HepG2 (cell line): Measurements from ENCODE around the gene POU2F2. TPM values are rescaled to one million over a fixed set of nuclear protein-coding genes. Genes with fewer than 3 reads are reported as not detected.
A peak's percentile ranks its signal among the peaks of the same experiment; 100 is the strongest.

ENCODE experiments used
- GPN1 ChIP-seq: sonication (generic); formaldehyde crosslinking; IDR thresholded peaks from 2 replicates; pipeline ENCODE4 v1.5.1; 2020; ENCODE audit warnings: missing genetic modification reagents, borderline replicate concordance
- HNRNPLL ChIP-seq: fragments of 200-400 bp; formaldehyde crosslinking; IDR thresholded peaks from 2 replicates; pipeline ENCODE4 v1.6.1; 2017; ENCODE audit warnings: mild to moderate bottlenecking, low read depth, low read length; ENCODE audit not compliant: poor library complexity, severe bottlenecking
- KLF12 ChIP-seq: sonication (generic); formaldehyde crosslinking; IDR thresholded peaks from 2 replicates; pipeline ENCODE4 v1.4.0; 2020; ENCODE audit warnings: missing genetic modification reagents, borderline replicate concordance
- MEIS1 ChIP-seq: sonication (generic); formaldehyde crosslinking; IDR thresholded peaks from 2 replicates; pipeline ENCODE4 v1.9.0; 2021; ENCODE audit warnings: mild to moderate bottlenecking, missing genetic modification reagents, moderate library complexity, borderline replicate concordance
- POLR2AphosphoS2 ChIP-seq: IDR thresholded peaks from 2 replicates; pipeline ENCODE4 v1.6.1; 2011; ENCODE audit warnings: low read depth, low read length, improper control_type of control experiment
- PRDM15 ChIP-seq: sonication (generic); formaldehyde crosslinking; IDR thresholded peaks from 2 replicates; pipeline ENCODE4 v1.4.0; 2020; ENCODE audit warnings: missing genetic modification reagents
- PRPF4 ChIP-seq: fragments of 200-400 bp; formaldehyde crosslinking; IDR thresholded peaks from 2 replicates; pipeline ENCODE4 v1.6.1; 2016; ENCODE audit warnings: low read length, low read depth; ENCODE audit not compliant: poor library complexity, severe bottlenecking
- TAF15 ChIP-seq: fragments of 200-400 bp; formaldehyde crosslinking; IDR thresholded peaks from one replicate; pipeline ENCODE4 v1.6.1; 2018; ENCODE audit warnings: mild to moderate bottlenecking, low read depth, low read length; ENCODE audit not compliant: poor library complexity, severe bottlenecking
- THYN1 ChIP-seq: sonication (generic); formaldehyde crosslinking; IDR thresholded peaks from 2 replicates; pipeline ENCODE4 v1.8.1; 2023; ENCODE audit warnings: low read depth, mild to moderate bottlenecking, moderate library complexity, missing genetic modification reagents, borderline replicate concordance
- ZFP37 ChIP-seq: sonication (generic); formaldehyde crosslinking; IDR thresholded peaks from 2 replicates; pipeline ENCODE4 v1.4.0; 2020; ENCODE audit warnings: missing genetic modification reagents, borderline replicate concordance
- ZFX ChIP-seq: sonication (generic); formaldehyde crosslinking; IDR thresholded peaks from 2 replicates; pipeline ENCODE4 v1.4.0; 2020; ENCODE audit warnings: mild to moderate bottlenecking, low read depth, missing genetic modification reagents, moderate library complexity
- ZNF317 ChIP-seq: sonication (generic); formaldehyde crosslinking; IDR thresholded peaks from 2 replicates; pipeline ENCODE4 v1.5.0; 2020; ENCODE audit warnings: mild to moderate bottlenecking, missing genetic modification reagents
- ZNF337 ChIP-seq: sonication (generic); formaldehyde crosslinking; IDR thresholded peaks from 2 replicates; pipeline ENCODE4 v1.5.1; 2020; ENCODE audit warnings: missing genetic modification reagents, low read depth, mild to moderate bottlenecking, borderline replicate concordance
- ZNF609 ChIP-seq: sonication (generic); formaldehyde crosslinking; IDR thresholded peaks from 2 replicates; pipeline ENCODE4 v1.4.0; 2020; ENCODE audit warnings: mild to moderate bottlenecking, missing genetic modification reagents, borderline replicate concordance
- polyA plus RNA-seq, 8 experiments: library from polyadenylated mRNA; depleted of rRNA in 3 of 8; stranded (reverse) in 7 of 8; unstranded in 1 of 8; fragments of >200 nt; fragmentation: Illumina TruSeq in 4 of 8; extraction: Trizol in 4 of 8; gene quantifications; 2 replicates each; pipeline versions ENCODE4 v1.2.1 to v1.2.3, GENCODE V29; 2011 to 2016; ENCODE audit warnings: low read depth in 4 of 8, missing spikeins in 1 of 8, mixed read lengths in 1 of 8; ENCODE audit not compliant: insufficient read depth in 1 of 8
- total RNA-seq, 5 experiments: library from RNA; depleted of rRNA; stranded (reverse); fragments of >200 nt; fragmentation: Illumina TruSeq; extraction: Trizol; gene quantifications; 2 replicates each; pipeline ENCODE4 v1.2.3, GENCODE V29; 2016; ENCODE audit warnings: low read depth in 1 of 5
- TF ChIP-seq, protein P1 (sequence below): fragments of 450-650 bp; IDR thresholded peaks from 2 replicates; pipeline ENCODE4 v1.6.1; 2016
- TF ChIP-seq, protein P2 (sequence below): sonication (generic); formaldehyde crosslinking; IDR thresholded peaks from 2 replicates; pipeline ENCODE4 v1.8.1; 2023; ENCODE audit warnings: mild to moderate bottlenecking, missing genetic modification reagents
- TF ChIP-seq, protein P3 (sequence below): IDR thresholded peaks from 2 replicates; pipeline ENCODE4 v1.6.1; 2016; ENCODE audit warnings: mild to moderate bottlenecking, missing biosample characterization, missing genetic modification reagents

The POU2F2 gene
- total and polyA plus RNA-seq, 2 of the 13 experiments (the other 11 are each of a cell fraction or from before 2014, with no cell fraction given): 0.09 to 0.17 TPM

DNA sequence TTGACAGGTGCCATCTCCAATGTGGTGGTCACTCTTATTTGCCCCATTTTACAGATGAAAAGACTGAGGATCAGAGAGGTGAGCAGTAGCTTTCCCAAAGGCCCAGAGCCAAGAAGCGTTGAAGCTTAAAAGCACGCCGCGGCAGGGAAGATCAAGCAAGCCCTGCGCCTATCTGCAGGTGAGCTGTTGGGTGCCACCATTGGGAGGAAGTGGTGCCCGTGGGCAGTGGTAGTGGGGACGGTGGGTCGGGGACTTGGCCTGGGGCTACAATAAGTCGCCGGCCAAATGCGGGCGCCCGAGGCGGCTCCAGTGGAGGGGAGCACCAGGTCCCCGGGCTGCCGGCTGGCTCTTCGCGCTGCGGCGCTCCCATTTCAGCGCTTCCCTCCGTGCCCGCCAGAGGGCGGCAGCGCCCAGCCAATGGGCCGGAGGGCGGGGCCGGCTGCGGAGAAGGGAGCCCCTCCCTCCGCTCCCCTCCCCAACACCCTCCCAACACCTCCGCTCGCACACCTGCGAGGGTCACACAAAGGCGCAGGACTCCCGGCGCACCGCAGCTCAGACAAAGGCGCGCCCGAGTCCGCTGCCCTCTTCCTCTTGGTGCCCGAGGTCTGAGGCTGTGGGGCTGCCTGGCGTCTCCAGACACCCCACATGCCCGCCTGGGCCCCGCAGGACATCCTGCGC, 744 bp upstream of the POU2F2 start (continued):
- no peak for TF ChIP-seq ZFX (CRISPR knock-in tag)
- TF ChIP-seq PRPF4: no peak
- TF ChIP-seq MEIS1 (CRISPR knock-in tag): no peak
- no peak for TF ChIP-seq POLR2AphosphoS2
- TF ChIP-seq, protein P1, sequence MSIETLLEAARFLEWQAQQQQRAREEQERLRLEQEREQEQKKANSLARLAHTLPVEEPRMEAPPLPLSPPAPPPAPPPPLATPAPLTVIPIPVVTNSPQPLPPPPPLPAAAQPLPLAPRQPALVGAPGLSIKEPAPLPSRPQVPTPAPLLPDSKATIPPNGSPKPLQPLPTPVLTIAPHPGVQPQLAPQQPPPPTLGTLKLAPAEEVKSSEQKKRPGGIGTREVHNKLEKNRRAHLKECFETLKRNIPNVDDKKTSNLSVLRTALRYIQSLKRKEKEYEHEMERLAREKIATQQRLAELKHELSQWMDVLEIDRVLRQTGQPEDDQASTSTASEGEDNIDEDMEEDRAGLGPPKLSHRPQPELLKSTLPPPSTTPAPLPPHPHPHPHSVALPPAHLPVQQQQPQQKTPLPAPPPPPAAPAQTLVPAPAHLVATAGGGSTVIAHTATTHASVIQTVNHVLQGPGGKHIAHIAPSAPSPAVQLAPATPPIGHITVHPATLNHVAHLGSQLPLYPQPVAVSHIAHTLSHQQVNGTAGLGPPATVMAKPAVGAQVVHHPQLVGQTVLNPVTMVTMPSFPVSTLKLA: no peak
- no peak for TF ChIP-seq ZFP37
- no peak for TF ChIP-seq PRDM15 (CRISPR knock-in tag)
- TF ChIP-seq ZNF317 (CRISPR knock-in tag): no peak
- no peak for TF ChIP-seq ZNF337 (CRISPR knock-in tag)
- TF ChIP-seq, protein P2, sequence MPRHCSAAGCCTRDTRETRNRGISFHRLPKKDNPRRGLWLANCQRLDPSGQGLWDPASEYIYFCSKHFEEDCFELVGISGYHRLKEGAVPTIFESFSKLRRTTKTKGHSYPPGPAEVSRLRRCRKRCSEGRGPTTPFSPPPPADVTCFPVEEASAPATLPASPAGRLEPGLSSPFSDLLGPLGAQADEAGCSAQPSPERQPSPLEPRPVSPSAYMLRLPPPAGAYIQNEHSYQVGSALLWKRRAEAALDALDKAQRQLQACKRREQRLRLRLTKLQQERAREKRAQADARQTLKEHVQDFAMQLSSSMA (CRISPR knock-in tag): no peak
- TF ChIP-seq, protein P3, sequence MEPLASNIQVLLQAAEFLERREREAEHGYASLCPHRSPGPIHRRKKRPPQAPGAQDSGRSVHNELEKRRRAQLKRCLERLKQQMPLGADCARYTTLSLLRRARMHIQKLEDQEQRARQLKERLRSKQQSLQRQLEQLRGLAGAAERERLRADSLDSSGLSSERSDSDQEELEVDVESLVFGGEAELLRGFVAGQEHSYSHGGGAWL (CRISPR knock-in tag): no peak
- peak; percentile 35 for TF ChIP-seq HNRNPLL
- TF ChIP-seq THYN1 (CRISPR knock-in tag): no peak
- 0 out of 2 replicates have a peak, but pooled peaks have one; percentile 57 for TF ChIP-seq KLF12
- TF ChIP-seq TAF15: peak; percentile 41
- TF ChIP-seq GPN1 (CRISPR knock-in tag): no peak
- TF ChIP-seq ZNF609: no peak
